Measurements from ENCODE around the gene KCNT2. TPM values are rescaled to one million over a fixed set of nuclear protein-coding genes. Genes with fewer than 3 reads are reported as not detected.

The KCNT2 gene
- total and polyA plus RNA-seq, 2 experiments from 2014 or later, result 0.14 to 0.32 TPM

DNA sequence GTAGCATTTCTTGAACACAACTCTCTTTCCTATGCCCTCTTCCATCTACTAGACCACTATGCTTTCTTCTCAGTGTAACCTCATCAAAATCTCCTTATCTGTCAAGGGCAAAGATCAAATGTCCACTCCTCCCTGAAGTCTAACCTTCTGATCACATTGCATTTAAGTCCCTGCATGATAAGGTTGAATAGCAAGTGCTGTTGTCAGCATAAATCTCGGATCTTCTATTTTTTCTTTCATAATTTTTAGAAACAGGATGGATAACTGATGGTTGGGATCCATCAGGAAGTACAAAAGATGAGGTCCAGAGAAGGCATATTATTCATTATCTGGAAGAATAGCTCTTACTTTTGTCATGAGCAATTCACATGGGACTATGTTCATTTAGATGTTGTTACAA is 41.0 kb downstream of the KCNT2 start:
- H3K27me3 ChIP-seq (replicated peaks; ENCODE audit: insufficient read depth), result no peaks in the 10 kb centered on the region
- 58 to 67% methylated on average over 1 of the region's 1 CpG for WGBS, 2 experiments (ENCODE audit: low coverage in 1 of 2, low lambda C conversion rate in 2 of 2, missing lambda C conversion rate in 2 of 2)
- in situ Hi-C loops (cut with MboI), result no loop called here

DNA sequence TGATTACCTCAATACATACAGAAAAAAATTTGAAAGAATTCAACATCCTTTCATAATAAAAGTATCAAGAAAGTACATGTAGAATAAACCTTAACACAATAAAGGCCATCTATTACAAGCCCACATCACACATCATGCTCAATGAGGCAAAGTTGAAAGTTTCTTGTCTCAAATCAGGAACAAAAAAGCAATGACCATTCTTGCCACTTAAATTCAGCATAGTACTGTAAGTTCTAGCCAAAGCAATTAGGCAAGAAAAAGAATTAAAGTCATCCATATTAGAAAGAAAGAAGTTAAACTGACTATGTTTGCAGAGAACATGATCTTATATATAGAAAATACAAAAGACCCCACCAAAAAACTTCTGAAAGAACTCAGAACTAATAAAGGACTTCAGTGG is 44.5 kb downstream of the KCNT2 start:
- no peaks in the 10 kb centered on the region for H4K20me1 ChIP-seq (ENCODE audit: insufficient read depth)
- H3K9ac ChIP-seq, result no peak overlapping the region
- no peaks in the 10 kb centered on the region for H3K9me3 ChIP-seq (ENCODE audit: low read depth)
- no peak overlapping the region for H3K4me3 ChIP-seq
- H3K36me3 ChIP-seq (ENCODE audit: low read depth), result no peaks in the 10 kb centered on the region
- H3K4me1 ChIP-seq (ENCODE audit: insufficient read depth), result peaks cover 1% of the 10 kb centered on the region; the same call in 1 of the 2 replicates
- in situ Hi-C loops (cut with MboI), result no loop called here
- H3F3A ChIP-seq (ENCODE audit: insufficient read depth), result no peaks in the 10 kb centered on the region
- no peaks in the 10 kb centered on the region for H3K9me2 ChIP-seq (ENCODE audit: insufficient read depth)
- no peaks in the 10 kb centered on the region for H3K79me2 ChIP-seq (ENCODE audit: insufficient read depth)
- H2AFZ ChIP-seq, result no peak overlapping the region
- no peak for DNase-seq
- H3K27me3 ChIP-seq (replicated peaks; ENCODE audit: insufficient read depth), result no peaks in the 10 kb centered on the region
- H3K4me2 ChIP-seq (ENCODE audit: unreplicated experiment), result no peak overlapping the region
- no peak for TF ChIP-seq EZH2 (IDR thresholded peaks at IDR 0.05; ENCODE audit: insufficient read depth, poor library complexity, severe bottlenecking)
- H3K27ac ChIP-seq, result no peak overlapping the region

More for the DNA sequence above, 41.0 kb downstream of the KCNT2 start:
- H2AFZ ChIP-seq, result no peak overlapping the region
- H4K20me1 ChIP-seq (ENCODE audit: insufficient read depth), result no peaks in the 10 kb centered on the region
- no peak overlapping the region for H3K27ac ChIP-seq
- H3K9me3 ChIP-seq (ENCODE audit: low read depth), result no peaks in the 10 kb centered on the region
- H3K9ac ChIP-seq, result no peak overlapping the region
- H3F3A ChIP-seq (ENCODE audit: insufficient read depth), result no peaks in the 10 kb centered on the region
- no peak overlapping the region for H3K4me2 ChIP-seq (ENCODE audit: unreplicated experiment)
- TF ChIP-seq EZH2 (IDR thresholded peaks at IDR 0.05; ENCODE audit: insufficient read depth, poor library complexity, severe bottlenecking) (no peak), EZH2phosphoT487 (IDR thresholded peaks at IDR 0.05; ENCODE audit: insufficient read depth, low read depth) (no peak)
- no peak for DNase-seq
- H3K79me2 ChIP-seq (ENCODE audit: insufficient read depth), result no peaks in the 10 kb centered on the region
- no peak overlapping the region for H3K4me3 ChIP-seq
- H3K36me3 ChIP-seq (ENCODE audit: low read depth), result no peaks in the 10 kb centered on the region
- no peaks in the 10 kb centered on the region for H3K9me2 ChIP-seq (ENCODE audit: insufficient read depth)
- no peaks in the 10 kb centered on the region for H3K4me1 ChIP-seq (ENCODE audit: insufficient read depth)

DNA sequence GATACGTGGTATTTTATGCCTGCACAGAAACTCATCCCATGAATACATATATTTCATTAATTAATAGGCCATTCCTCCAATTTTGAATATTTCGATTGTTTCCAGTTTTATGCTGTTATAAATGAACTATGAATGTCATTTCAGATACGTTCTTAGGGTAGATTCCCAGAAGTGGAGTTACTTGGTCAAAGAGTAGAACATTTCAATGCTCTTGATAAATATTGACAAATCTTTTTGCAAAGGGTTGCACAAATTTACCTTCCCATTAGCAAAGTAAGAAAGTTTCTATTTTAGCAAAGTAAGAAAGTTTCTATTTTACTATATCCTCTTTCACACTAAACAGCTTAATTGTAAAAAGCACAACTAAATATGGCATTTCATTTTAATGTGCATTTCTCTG is 48.9 kb downstream of the KCNT2 start:
- H2AFZ ChIP-seq, result no peak overlapping the region
- no peaks in the 10 kb centered on the region for H4K20me1 ChIP-seq (ENCODE audit: insufficient read depth)
- TF ChIP-seq EZH2 (IDR thresholded peaks at IDR 0.05; ENCODE audit: insufficient read depth, poor library complexity, severe bottlenecking) (no peak), EZH2phosphoT487 (IDR thresholded peaks at IDR 0.05; ENCODE audit: insufficient read depth, low read depth) (no peak)
- in situ Hi-C loops (cut with MboI), result no loop called here
- H3K27me3 ChIP-seq (replicated peaks; ENCODE audit: insufficient read depth), result no peaks in the 10 kb centered on the region
- no peaks in the 10 kb centered on the region for H3F3A ChIP-seq (ENCODE audit: insufficient read depth)
- H3K27ac ChIP-seq, result no peak overlapping the region
- no peak overlapping the region for H3K4me3 ChIP-seq
- H3K4me1 ChIP-seq (ENCODE audit: insufficient read depth), result peaks cover 12% of the 10 kb centered on the region; the same call in 1 of the 2 replicates
- H3K9me2 ChIP-seq (ENCODE audit: insufficient read depth), result no peaks in the 10 kb centered on the region
- DNase-seq, result no peak
- no peaks in the 10 kb centered on the region for H3K36me3 ChIP-seq (ENCODE audit: low read depth)
- H3K4me2 ChIP-seq (ENCODE audit: unreplicated experiment), result no peak overlapping the region
- H3K9ac ChIP-seq, result no peak overlapping the region
- no peaks in the 10 kb centered on the region for H3K9me3 ChIP-seq (ENCODE audit: low read depth)
- no peaks in the 10 kb centered on the region for H3K79me2 ChIP-seq (ENCODE audit: insufficient read depth)
- WGBS, 2 experiments (ENCODE audit: low coverage in 1 of 2, low lambda C conversion rate in 2 of 2, missing lambda C conversion rate in 2 of 2), result 60 to 61% methylated on average over 3 of the region's 3 CpGs

DNA sequence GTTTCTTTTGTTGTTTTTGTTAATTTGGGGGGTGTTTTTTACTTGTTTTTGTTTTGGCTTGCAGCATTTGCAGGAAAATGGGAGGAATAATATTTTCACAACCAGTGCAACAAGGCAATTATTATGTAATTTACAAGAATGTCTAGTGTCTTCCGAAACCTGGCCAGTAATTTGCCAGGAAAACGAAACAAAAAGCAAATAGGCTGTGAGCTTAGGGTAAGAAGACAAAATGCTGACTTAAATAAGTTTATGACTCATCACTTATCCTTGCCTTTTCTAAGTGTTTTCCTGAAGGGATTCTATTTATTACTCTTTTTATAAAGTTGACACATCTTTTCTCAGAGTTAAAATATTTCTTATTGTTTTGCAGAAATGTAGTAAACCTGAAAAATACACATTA is 49.8 kb downstream of the KCNT2 start:
- Histone ChIP-seq H4K20me1 (ENCODE audit: insufficient read depth) (no peaks in the 10 kb centered on the region), H3K4me1 (ENCODE audit: insufficient read depth) (peaks cover 12% of the 10 kb centered on the region; the same call in 1 of the 2 replicates), H3K9ac (peak overlapping the region; percentile 60), H3K4me2 (ENCODE audit: unreplicated experiment) (peak overlapping the region; percentile 85), H3K4me3 (peak overlapping the region; percentile 78), H3K27me3 (replicated peaks; ENCODE audit: insufficient read depth) (no peaks in the 10 kb centered on the region), H3F3A (ENCODE audit: insufficient read depth) (no peaks in the 10 kb centered on the region), H3K36me3 (ENCODE audit: low read depth) (no peaks in the 10 kb centered on the region), H3K79me2 (ENCODE audit: insufficient read depth) (no peaks in the 10 kb centered on the region), H3K9me3 (ENCODE audit: low read depth) (no peaks in the 10 kb centered on the region), H3K27ac (peak overlapping the region; percentile 30), H3K9me2 (ENCODE audit: insufficient read depth) (no peaks in the 10 kb centered on the region; the same call in 1 of the 2 replicates), H2AFZ (peak overlapping the region; percentile 81)
- TF ChIP-seq EZH2 (IDR thresholded peaks at IDR 0.05; ENCODE audit: insufficient read depth, poor library complexity, severe bottlenecking) (no peak), EZH2phosphoT487 (IDR thresholded peaks at IDR 0.05; ENCODE audit: insufficient read depth, low read depth) (no peak)
- in situ Hi-C loops (cut with MboI), result no loop called here
- peak; percentile 88 for DNase-seq
- WGBS, 2 experiments (ENCODE audit: low coverage in 1 of 2, low lambda C conversion rate in 2 of 2, missing lambda C conversion rate in 2 of 2), result 2% methylated on average over 2 of the region's 2 CpGs

DNA sequence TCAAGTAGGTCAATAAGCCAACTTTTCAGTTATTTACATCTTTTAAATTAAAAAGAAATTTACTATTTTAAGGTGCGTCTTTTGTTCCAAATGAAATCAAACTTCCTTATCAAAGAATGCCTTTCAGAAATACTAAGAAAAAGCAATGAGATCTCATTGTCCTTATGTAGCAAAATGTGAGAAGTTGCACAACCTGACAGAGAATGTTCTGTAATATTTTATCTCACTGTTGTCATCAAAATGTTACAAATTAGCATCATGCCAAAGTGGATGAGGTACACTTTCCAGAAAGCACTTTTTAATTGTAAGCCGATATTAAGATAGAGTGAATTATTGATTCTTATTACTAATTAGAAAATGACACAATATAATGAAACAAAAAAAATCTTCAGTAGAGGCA is 50.4 kb downstream of the KCNT2 start:
- Histone ChIP-seq H4K20me1 (ENCODE audit: insufficient read depth) (no peaks in the 10 kb centered on the region), H3K27ac (no peak overlapping the region; the same call in 1 of the 2 replicates), H3K9me2 (ENCODE audit: insufficient read depth) (no peaks in the 10 kb centered on the region; the same call in 1 of the 2 replicates), H3K4me1 (ENCODE audit: insufficient read depth) (peaks cover 12% of the 10 kb centered on the region; the same call in 1 of the 2 replicates), H2AFZ (peak overlapping the region; percentile 81), H3K4me2 (ENCODE audit: unreplicated experiment) (peak overlapping the region; percentile 85), H3F3A (ENCODE audit: insufficient read depth) (no peaks in the 10 kb centered on the region), H3K36me3 (ENCODE audit: low read depth) (no peaks in the 10 kb centered on the region), H3K9ac (peak overlapping the region; percentile 60), H3K4me3 (peak overlapping the region; percentile 78), H3K9me3 (ENCODE audit: low read depth) (no peaks in the 10 kb centered on the region), H3K27me3 (replicated peaks; ENCODE audit: insufficient read depth) (no peaks in the 10 kb centered on the region), H3K79me2 (ENCODE audit: insufficient read depth) (no peaks in the 10 kb centered on the region)
- TF ChIP-seq EZH2 (IDR thresholded peaks at IDR 0.05; ENCODE audit: insufficient read depth, poor library complexity, severe bottlenecking) (no peak), EZH2phosphoT487 (IDR thresholded peaks at IDR 0.05; ENCODE audit: insufficient read depth, low read depth) (no peak)
- in situ Hi-C loops (cut with MboI), result no loop called here
- DNase-seq, result peak; percentile 25
- 10 to 11% methylated on average over 2 of the region's 2 CpGs for WGBS, 2 experiments (ENCODE audit: low coverage in 1 of 2, low lambda C conversion rate in 2 of 2, missing lambda C conversion rate in 2 of 2)
